ENCODE measurements around the gene MOCS1. TPM values are rescaled to one million over a fixed set of nuclear protein-coding genes. Genes with fewer than 3 reads are reported as not detected.

Gene MOCS1
- total RNA-seq, 1 donor from 2014 or later, result 3.8 TPM

DNA sequence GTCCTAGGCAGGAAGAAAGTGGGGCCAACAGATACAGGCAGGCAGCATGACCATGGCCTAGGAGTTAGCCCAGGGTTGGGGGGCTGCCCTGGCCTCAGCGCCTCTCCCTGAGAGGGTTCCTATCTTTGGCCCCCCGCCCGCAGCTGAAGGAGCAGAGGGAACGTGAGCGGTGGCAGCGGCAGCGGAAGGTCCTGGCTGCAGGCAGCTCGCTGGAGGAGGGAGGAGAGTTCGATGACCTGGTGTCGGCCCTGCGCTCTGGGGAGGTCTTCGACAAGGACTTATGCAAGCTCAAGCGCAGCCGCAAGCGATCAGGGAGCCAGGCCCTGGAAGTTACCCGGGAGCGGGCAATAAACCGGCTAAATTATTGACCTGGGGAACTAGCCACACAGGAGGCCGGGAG lies 32.6 kb downstream of the MOCS1 start:
- Mint-ChIP-seq H3K27me3 (ENCODE audit: low read depth) (no peaks in the 10 kb centered on the region), H3K27ac (no peak overlapping the region), H3K4me1 (no peaks in the 10 kb centered on the region), H3K9me3 (no peaks in the 10 kb centered on the region), H3K36me3 (peaks cover 8% of the 10 kb centered on the region), H3K4me3 (no peak overlapping the region)
- TF ChIP-seq, protein P1, sequence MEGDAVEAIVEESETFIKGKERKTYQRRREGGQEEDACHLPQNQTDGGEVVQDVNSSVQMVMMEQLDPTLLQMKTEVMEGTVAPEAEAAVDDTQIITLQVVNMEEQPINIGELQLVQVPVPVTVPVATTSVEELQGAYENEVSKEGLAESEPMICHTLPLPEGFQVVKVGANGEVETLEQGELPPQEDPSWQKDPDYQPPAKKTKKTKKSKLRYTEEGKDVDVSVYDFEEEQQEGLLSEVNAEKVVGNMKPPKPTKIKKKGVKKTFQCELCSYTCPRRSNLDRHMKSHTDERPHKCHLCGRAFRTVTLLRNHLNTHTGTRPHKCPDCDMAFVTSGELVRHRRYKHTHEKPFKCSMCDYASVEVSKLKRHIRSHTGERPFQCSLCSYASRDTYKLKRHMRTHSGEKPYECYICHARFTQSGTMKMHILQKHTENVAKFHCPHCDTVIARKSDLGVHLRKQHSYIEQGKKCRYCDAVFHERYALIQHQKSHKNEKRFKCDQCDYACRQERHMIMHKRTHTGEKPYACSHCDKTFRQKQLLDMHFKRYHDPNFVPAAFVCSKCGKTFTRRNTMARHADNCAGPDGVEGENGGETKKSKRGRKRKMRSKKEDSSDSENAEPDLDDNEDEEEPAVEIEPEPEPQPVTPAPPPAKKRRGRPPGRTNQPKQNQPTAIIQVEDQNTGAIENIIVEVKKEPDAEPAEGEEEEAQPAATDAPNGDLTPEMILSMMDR (IDR thresholded peaks at IDR 0.05; ENCODE audit: unreplicated experiment), result no peak
- no peak for DNase-seq (ENCODE audit: low spot score in 2 of 2, unreplicated experiment in 2 of 2)

DNA sequence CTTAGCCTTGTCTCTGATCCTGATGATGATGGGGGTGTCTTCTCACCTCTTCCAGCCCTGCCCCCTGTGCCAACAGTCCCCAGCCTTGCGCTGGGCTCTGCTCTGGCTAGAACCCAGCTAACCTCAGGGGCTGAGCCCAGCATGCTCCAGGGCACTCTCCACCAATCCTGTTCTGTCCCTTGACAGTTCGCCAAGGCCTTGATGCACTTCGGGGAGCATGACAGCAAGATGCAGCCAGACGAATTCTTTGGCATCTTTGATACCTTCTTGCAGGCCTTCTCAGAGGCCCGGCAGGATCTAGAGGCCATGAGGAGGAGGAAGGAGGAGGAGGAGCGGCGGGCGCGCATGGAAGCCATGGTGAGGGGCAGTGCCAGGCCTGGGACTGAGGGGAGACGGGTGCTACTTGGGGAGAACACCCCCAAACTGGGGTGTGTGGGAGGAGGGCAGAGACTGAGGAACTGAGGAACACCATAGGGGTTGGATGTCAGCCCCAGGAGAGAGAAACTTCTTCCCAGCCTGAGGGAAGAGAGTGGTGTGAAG lies 33.1 kb downstream of the MOCS1 start:
- Mint-ChIP-seq H3K36me3 (peaks cover 8% of the 10 kb centered on the region), H3K4me1 (no peaks in the 10 kb centered on the region), H3K27ac (no peak overlapping the region), H3K9me3 (no peaks in the 10 kb centered on the region), H3K27me3 (ENCODE audit: low read depth) (no peaks in the 10 kb centered on the region), H3K4me3 (no peak overlapping the region)
- DNase-seq (ENCODE audit: low spot score in 2 of 2, unreplicated experiment in 2 of 2), result no peak
- TF ChIP-seq, protein P1 (IDR thresholded peaks at IDR 0.05; ENCODE audit: unreplicated experiment), result no peak

DNA sequence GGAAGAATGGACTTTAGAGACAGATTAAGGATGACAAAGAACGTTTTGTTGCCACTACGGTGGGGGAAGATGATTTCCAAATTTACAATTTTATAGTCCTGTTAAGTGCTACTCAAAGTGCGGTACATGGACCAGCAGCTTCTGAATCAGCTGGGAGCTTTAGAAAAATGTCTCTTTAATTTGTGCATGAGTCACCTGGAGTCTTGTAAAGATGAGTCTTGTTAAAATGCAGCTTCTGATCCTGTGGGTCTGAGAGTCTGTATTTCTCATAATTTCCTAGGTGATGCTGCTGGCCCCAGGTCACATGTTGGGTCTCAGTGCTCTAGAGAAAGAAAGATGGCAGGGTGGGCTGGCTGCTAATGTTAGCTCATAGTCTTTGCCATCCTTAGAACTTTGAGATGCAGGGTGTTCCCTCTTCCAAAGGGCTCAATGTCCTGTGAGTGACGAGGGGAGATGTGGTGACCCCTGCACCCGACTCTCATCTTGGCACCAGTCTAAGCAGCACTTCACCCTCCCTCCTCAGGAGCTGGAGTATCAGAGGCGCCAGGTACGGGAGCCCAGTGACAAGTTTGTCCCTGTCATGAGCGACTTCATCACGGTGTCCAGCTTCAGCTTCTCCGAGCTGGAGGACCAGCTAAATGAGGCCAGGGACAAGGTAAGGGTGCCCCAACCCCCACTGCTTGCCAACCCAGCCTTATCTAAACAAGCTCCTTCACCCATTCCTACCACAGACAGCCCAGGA lies 34.5 kb downstream of the MOCS1 start:
- no peaks in the 10 kb centered on the region for H3K27me3 Mint-ChIP-seq (ENCODE audit: low read depth)
- no peak overlapping the region for H3K27ac Mint-ChIP-seq
- no peak for DNase-seq (ENCODE audit: low spot score in 2 of 2, unreplicated experiment in 2 of 2)
- peaks cover 8% of the 10 kb centered on the region for H3K36me3 Mint-ChIP-seq
- no peak overlapping the region for H3K4me3 Mint-ChIP-seq
- H3K4me1 Mint-ChIP-seq, result no peaks in the 10 kb centered on the region
- TF ChIP-seq, protein P1 (IDR thresholded peaks at IDR 0.05; ENCODE audit: unreplicated experiment), result no peak
- H3K9me3 Mint-ChIP-seq, result no peaks in the 10 kb centered on the region

DNA sequence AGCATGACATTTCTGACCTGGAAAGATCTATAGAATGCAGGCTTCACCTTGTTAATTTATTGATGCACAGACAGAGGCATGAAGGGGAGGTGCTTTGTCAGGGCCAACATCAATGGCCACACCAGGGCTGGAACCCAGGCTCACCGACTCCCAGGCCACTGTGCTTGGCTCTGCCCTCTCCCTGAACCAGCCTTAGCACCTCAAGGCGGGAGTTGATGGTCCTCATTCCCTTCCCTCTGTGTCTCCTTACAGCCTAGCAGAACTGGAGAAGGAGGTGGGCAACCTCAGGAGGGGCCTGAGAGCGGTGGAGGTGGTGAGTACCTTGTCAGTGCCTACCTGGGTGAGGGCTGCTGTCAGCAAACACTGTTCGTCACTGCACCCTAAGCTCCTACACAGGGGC lies 35.6 kb downstream of the MOCS1 start:
- Mint-ChIP-seq H3K4me1 (no peaks in the 10 kb centered on the region), H3K9me3 (no peaks in the 10 kb centered on the region), H3K27me3 (ENCODE audit: low read depth) (no peaks in the 10 kb centered on the region), H3K4me3 (no peak overlapping the region), H3K36me3 (peaks cover 8% of the 10 kb centered on the region), H3K27ac (no peak overlapping the region)
- TF ChIP-seq, protein P1 (IDR thresholded peaks at IDR 0.05; ENCODE audit: unreplicated experiment), result no peak
- no peak for DNase-seq (ENCODE audit: low spot score in 2 of 2, unreplicated experiment in 2 of 2)

DNA sequence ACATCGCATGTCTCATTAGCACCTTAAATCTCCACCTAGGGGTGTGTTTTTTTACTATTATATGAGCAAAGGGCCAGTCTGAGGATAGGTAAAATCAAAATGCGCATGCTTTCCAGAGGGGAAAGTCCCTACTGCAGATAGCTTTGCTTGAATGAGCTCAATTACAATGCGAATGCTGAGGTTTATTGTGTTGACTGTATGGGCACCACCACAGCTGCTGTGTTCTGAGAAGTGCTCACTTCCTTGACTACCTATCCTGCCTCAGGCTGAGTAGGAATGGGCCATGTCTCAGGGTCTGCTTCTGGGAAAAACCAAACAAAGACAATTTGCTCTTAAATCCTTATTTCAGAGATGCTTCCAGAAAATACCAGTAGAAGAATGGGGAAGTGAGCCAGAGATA lies 36.6 kb downstream of the MOCS1 start:
- Mint-ChIP-seq H3K4me3 (no peak overlapping the region), H3K27me3 (ENCODE audit: low read depth) (no peaks in the 10 kb centered on the region), H3K27ac (no peak overlapping the region), H3K9me3 (no peaks in the 10 kb centered on the region), H3K36me3 (peaks cover 4% of the 10 kb centered on the region), H3K4me1 (no peaks in the 10 kb centered on the region)
- no peak for DNase-seq (ENCODE audit: low spot score in 2 of 2, unreplicated experiment in 2 of 2)
- TF ChIP-seq, protein P1 (IDR thresholded peaks at IDR 0.05; ENCODE audit: unreplicated experiment), result no peak

All from mesothelial cell of epicardium (in vitro differentiated cells).